T-helper 2 cell treated with Interferon-gamma antibody and Interleukin-4, amounts not matched to agents 5 μg/mL and 100 μg/mL, for 36 hours (primary cell): ENCODE results near the gene IPCEF1.

Experiments
- DNase-seq: peaks from one replicate; pipeline ENCODE4 v3.0.0; 2021; ENCODE audit warnings: low spot score
- H3K27ac Mint-ChIP-seq: one replicate; pipeline ENCODE4 v1.8.0; 2021; ENCODE audit warnings: mild to moderate bottlenecking, mixed read lengths
- H3K27me3 Mint-ChIP-seq: one replicate; pipeline ENCODE4 v1.8.0; 2021; ENCODE audit warnings: low read depth, mixed read lengths
- H3K36me3 Mint-ChIP-seq: one replicate; pipeline ENCODE4 v1.8.0; 2021; ENCODE audit warnings: low read depth, mixed read lengths
- H3K4me1 Mint-ChIP-seq: one replicate; pipeline ENCODE4 v1.8.0; 2021; ENCODE audit warnings: low read depth, mixed read lengths
- H3K4me3 Mint-ChIP-seq: one replicate; pipeline ENCODE4 v1.8.0; 2022; ENCODE audit warnings: mild to moderate bottlenecking, moderate library complexity, mixed read lengths
- H3K9me3 Mint-ChIP-seq: one replicate; pipeline ENCODE4 v1.8.0; 2021; ENCODE audit warnings: mixed read lengths

The IPCEF1 gene, protein sequence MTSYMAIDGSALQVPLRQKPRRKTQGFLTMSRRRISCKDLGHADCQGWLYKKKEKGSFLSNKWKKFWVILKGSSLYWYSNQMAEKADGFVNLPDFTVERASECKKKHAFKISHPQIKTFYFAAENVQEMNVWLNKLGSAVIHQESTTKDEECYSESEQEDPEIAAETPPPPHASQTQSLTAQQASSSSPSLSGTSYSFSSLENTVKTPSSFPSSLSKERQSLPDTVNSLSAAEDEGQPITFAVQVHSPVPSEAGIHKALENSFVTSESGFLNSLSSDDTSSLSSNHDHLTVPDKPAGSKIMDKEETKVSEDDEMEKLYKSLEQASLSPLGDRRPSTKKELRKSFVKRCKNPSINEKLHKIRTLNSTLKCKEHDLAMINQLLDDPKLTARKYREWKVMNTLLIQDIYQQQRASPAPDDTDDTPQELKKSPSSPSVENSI

GRCh38 chr6:154356690-154357089 lies at the start of gene IPCEF1:
Gene IPCEF1, minus strand, starts transcription at chr6:154356803. Its CDS starts 90,856 bp downstream, at chr6:154265947.
- peaks cover 30% of the 10 kb centered on the region for H3K27me3 Mint-ChIP-seq
- H3K27ac Mint-ChIP-seq = no peak within 1 kb of the TSS
- no peak within 1 kb of the TSS for H3K4me3 Mint-ChIP-seq
- H3K36me3 Mint-ChIP-seq = no peaks in the 10 kb centered on the region
- peaks cover 12% of the 10 kb centered on the region for H3K4me1 Mint-ChIP-seq
- H3K9me3 Mint-ChIP-seq = no peaks in the 10 kb centered on the region
- no peak for DNase-seq

DNA sequence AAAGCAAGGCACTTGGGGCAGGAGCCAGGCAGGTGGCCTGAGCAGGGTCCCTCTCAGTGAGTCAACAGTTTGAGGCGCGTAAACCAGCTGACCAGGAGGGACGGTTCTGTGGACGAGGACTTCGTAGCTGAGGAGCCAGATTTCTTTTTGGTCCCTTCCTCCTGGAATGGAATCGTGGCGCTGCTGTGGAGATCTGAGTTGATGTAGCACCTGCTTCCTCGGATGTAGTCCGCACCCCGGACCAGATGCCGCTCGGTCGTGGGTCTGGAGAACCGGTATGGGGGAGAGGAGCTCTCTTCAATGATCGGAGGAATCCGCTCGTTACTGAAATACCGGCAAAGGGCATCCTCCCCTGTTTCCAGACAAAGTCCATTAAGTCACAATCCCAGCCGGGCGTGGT lies 49.7 kb upstream of the IPCEF1 start:
- H3K4me1 Mint-ChIP-seq = peaks cover 7% of the 10 kb centered on the region
- H3K27me3 Mint-ChIP-seq = no peaks in the 10 kb centered on the region
- no peak overlapping the region for H3K27ac Mint-ChIP-seq
- DNase-seq = no peak
- H3K9me3 Mint-ChIP-seq = no peaks in the 10 kb centered on the region
- no peaks in the 10 kb centered on the region for H3K36me3 Mint-ChIP-seq
- H3K4me3 Mint-ChIP-seq = no peak overlapping the region

GRCh38 chr6:154404791-154405400 lies 48.3 kb upstream of the IPCEF1 start:
- no peak overlapping the region for H3K27ac Mint-ChIP-seq

DNA sequence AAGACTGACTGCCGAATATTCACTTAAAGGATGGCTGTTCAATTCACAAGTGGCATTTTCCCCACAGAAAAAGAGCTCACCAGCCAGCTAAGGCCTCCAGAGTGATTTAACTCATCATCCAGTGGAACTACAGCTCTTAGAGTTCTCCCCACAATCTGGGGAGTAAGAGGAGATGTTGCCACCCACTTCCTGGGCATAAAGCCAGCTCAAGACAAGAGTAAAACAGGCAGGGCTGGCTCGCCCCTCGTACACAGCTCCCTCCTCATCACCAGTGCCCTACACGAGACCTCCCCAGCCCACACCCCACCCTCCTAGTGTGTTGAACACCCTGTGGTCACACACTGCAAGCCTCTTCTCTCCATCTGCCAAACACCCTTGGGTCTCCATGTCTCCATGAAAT lies 47.2 kb upstream of the IPCEF1 start:
- Mint-ChIP-seq H3K9me3 (no peaks in the 10 kb centered on the region), H3K4me1 (peaks cover 2% of the 10 kb centered on the region), H3K27me3 (no peaks in the 10 kb centered on the region), H3K4me3 (no peak overlapping the region), H3K27ac (no peak overlapping the region), H3K36me3 (no peaks in the 10 kb centered on the region)
- no peak for DNase-seq

More at GRCh38 chr6:154404791-154405400, 48.3 kb upstream of the IPCEF1 start:
- Mint-ChIP-seq H3K4me1 (peaks cover 2% of the 10 kb centered on the region), H3K9me3 (no peaks in the 10 kb centered on the region), H3K27me3 (no peaks in the 10 kb centered on the region), H3K4me3 (no peak overlapping the region), H3K36me3 (no peaks in the 10 kb centered on the region)
- no peak for DNase-seq

DNA sequence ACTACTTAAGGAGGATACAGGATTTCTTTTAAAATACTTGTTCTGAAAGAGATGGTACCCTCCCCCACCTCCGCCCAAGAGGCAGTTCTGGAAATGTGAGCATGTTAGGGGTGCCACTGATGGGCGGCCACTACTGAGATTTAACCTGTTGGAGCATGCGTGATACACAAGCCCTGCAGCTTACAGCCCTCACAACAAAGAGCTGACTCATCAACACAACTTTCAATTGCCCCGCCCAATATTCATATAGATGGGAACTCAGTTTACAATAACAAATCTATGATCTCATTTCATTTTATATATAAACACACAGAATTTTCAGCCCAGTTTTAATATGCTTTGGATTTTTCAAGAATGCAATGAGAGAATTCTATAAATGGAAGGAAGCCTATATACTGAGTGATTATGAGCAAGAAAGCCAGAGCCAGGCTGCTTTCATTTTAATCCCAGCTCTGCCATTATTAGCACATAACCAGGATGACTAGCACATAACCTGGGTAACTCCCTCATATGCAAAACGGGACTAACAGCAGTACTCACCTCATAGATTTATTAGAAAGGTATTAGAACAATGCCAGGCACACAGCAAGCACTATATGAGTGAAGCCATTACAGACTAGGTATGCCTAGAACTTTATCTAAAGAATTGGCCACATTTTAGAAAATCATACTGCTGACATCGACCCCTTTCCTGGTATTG lies 45.6 kb upstream of the IPCEF1 start:
- no peak overlapping the region for H3K4me3 Mint-ChIP-seq
- no peak overlapping the region for H3K27ac Mint-ChIP-seq
- H3K4me1 Mint-ChIP-seq = peaks cover 2% of the 10 kb centered on the region
- no peaks in the 10 kb centered on the region for H3K36me3 Mint-ChIP-seq
- no peaks in the 10 kb centered on the region for H3K9me3 Mint-ChIP-seq
- no peak for DNase-seq
- H3K27me3 Mint-ChIP-seq = no peaks in the 10 kb centered on the region

- Mint-ChIP-seq H3K27ac (no peak overlapping the region), H3K27me3 (no peaks in the 10 kb centered on the region), H3K4me3 (no peak overlapping the region), H3K36me3 (no peaks in the 10 kb centered on the region), H3K9me3 (no peaks in the 10 kb centered on the region), H3K4me1 (peaks cover 2% of the 10 kb centered on the region)
- no peak for DNase-seq
Observed at GRCh38 chr6:154399097-154399496, 42.5 kb upstream of the IPCEF1 start.

DNA sequence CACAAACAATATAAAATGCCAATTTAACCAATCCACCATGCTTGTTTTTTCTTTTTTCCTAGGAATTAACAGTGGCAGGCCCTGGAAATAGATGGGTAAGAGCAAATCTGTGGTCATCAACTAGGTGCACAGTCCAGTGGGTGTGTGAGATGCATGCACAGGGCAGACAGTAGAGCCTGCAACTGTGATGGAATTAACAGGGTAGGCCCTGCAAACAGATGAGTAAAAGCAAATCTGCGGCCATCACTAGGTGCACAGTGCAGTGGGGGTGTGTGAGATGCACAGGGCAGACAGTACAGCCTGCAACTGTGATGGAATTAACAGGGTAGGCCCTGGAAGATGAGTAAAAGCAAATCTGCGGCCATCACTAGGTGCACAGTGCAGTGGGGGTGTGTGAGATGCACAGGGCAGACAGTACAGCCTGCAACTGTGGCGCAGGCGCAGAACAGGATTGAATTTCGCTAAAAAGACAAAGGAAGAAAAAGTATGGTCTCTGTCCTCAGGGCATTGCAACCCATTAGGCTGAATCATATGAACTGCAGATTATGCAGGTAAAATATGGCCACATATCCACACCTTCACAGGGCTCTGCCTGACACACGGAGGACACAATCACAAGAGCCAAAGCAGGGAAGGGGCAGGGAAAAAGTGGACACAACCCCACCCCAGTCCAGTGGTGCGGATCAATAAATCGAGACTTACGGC lies 41.0 kb upstream of the IPCEF1 start:
- Mint-ChIP-seq H3K27ac (no peak overlapping the region), H3K9me3 (no peaks in the 10 kb centered on the region), H3K4me3 (no peak overlapping the region), H3K4me1 (peaks cover 2% of the 10 kb centered on the region), H3K27me3 (no peaks in the 10 kb centered on the region), H3K36me3 (no peaks in the 10 kb centered on the region)
- no peak for DNase-seq

- Mint-ChIP-seq H3K27me3 (no peaks in the 10 kb centered on the region), H3K4me3 (no peak overlapping the region), H3K4me1 (no peaks in the 10 kb centered on the region), H3K27ac (no peak overlapping the region), H3K9me3 (no peaks in the 10 kb centered on the region), H3K36me3 (no peaks in the 10 kb centered on the region)
- DNase-seq = no peak
Observed at GRCh38 chr6:154395878-154396277, 39.3 kb upstream of the IPCEF1 start.

- Mint-ChIP-seq H3K27ac (no peak overlapping the region), H3K27me3 (no peaks in the 10 kb centered on the region), H3K4me3 (no peak overlapping the region), H3K36me3 (no peaks in the 10 kb centered on the region), H3K4me1 (no peaks in the 10 kb centered on the region), H3K9me3 (no peaks in the 10 kb centered on the region)
- no peak for DNase-seq
Observed at GRCh38 chr6:154395316-154395715, 38.7 kb upstream of the IPCEF1 start.

DNA sequence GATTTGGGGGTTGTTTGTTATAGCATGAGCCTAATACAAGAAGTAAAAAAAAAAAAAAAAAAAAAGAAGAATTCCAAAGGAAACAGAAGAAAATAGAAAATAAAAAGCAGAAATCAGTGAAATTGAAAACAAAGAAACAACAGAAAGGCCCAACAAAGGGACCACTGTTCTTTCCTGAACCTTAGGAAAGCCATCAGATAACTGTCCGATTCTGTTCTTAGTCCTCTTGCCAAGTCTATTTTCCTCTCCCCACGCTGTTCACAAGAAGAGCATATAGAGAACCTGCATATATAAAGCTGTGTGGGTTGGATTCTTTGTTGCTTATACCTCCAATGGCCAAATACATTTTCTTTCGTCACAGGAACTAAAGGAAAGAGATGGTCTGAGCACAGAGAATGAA lies 38.0 kb upstream of the IPCEF1 start:
- H3K27me3 Mint-ChIP-seq = no peaks in the 10 kb centered on the region
- H3K4me3 Mint-ChIP-seq = no peak overlapping the region
- H3K9me3 Mint-ChIP-seq = no peaks in the 10 kb centered on the region
- H3K4me1 Mint-ChIP-seq = no peaks in the 10 kb centered on the region
- no peaks in the 10 kb centered on the region for H3K36me3 Mint-ChIP-seq
- no peak for DNase-seq
- H3K27ac Mint-ChIP-seq = no peak overlapping the region

GRCh38 chr6:154390034-154390433 lies 33.4 kb upstream of the IPCEF1 start:
- no peak for DNase-seq

DNA sequence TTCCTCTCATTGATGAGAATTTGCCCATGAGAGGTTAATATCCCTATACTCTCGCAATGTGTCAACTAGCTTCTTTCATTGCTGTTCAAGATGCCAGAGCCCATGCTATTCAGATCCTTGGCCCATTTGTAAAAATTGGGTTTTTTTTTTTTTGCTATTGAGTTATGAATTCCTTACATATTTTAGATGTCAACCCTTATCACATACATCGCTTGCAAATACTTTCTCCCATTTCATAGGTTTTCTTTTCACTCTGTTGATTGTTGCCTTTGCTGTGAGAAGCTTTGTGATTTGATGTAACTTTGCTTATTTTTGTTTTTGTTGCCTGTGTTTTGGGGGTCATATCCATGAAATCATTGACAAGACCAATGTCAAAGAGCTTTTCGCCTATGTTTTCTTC lies 32.2 kb upstream of the IPCEF1 start:
- Mint-ChIP-seq H3K9me3 (no peaks in the 10 kb centered on the region), H3K27ac (no peak overlapping the region), H3K4me1 (no peaks in the 10 kb centered on the region), H3K36me3 (no peaks in the 10 kb centered on the region), H3K4me3 (no peak overlapping the region), H3K27me3 (peaks cover 10% of the 10 kb centered on the region)
- DNase-seq = no peak

More at GRCh38 chr6:154390034-154390433, 33.4 kb upstream of the IPCEF1 start:
- H3K4me1 Mint-ChIP-seq = no peaks in the 10 kb centered on the region
- no peaks in the 10 kb centered on the region for H3K9me3 Mint-ChIP-seq
- H3K27ac Mint-ChIP-seq = no peak overlapping the region
- H3K4me3 Mint-ChIP-seq = no peak overlapping the region
- peaks cover 10% of the 10 kb centered on the region for H3K27me3 Mint-ChIP-seq
- H3K36me3 Mint-ChIP-seq = no peaks in the 10 kb centered on the region

DNA sequence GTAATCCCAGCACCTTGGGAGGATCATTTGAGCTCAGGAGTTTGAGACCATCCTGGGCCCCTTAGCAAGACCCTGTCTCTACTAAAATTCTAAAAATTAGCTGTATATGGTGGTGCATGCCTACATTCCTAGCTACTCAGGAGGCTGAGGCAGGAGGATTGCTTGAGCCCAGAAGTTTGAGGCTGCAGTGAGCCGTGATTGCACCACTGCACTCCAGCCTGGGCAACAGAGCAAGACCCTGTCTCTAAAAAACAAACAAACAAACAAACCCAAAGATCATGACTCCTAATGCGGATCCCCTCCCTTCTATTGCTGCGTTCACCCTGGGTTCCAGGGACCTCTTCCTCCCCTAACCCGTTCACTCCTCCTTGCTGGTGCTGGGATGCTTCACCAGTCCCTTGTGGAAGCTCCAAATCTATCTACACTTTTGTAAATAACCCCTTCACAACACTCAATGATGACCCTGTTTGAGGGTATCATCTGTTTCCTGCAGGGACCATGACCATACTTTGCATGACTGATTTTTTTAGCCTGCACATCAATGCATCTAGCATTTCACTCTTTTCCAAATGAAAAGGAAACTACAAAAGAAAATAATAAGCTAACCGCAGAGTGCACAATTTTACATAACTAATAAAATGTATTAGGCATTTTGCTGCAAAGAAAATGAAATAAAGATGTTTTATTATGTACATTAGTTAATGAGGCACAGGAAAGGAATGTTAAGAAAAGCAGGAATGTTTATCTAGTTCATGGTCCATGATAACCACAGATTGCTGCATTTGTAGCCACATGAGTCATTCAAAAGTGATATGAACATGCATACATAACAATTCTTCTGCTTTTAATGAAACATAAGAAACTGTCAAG lies 30.5 kb upstream of the IPCEF1 start:
- Mint-ChIP-seq H3K27me3 (peaks cover 10% of the 10 kb centered on the region), H3K27ac (no peak overlapping the region), H3K4me1 (no peaks in the 10 kb centered on the region), H3K36me3 (no peaks in the 10 kb centered on the region), H3K4me3 (no peak overlapping the region), H3K9me3 (no peaks in the 10 kb centered on the region)
- DNase-seq = no peak
